Uterus (tissue), 2 donors: ENCODE measurements around the gene TNFRSF1A.

Experiments used
- CTCF ChIP-seq, 4 experiments: fragments of 200-600 bp in 2 of 4; fragments of 450-650 bp in 2 of 4; sonication (generic) in 2 of 4; IDR thresholded peaks; one replicate each; pipeline ENCODE4 v1.5.1; 2016 to 2019; ENCODE audit warnings: antibody characterized with exemption in 4 of 4, mild to moderate bottlenecking in 2 of 4, moderate library complexity in 1 of 4
- POLR2A ChIP-seq, 2 donors: fragments of 450-650 bp; IDR thresholded peaks; one replicate each; pipeline ENCODE4 v1.6.1; 2016; ENCODE audit warnings: antibody characterized with exemption in 2 of 2, mild to moderate bottlenecking in 1 of 2, moderate library complexity in 1 of 2

GRCh38 chr12:6358881-6359280 lies 17.0 kb upstream of the TNFRSF1A start:
- TF ChIP-seq CTCF (IDR thresholded peaks at IDR 0.05), result no peak
- no peak for TF ChIP-seq POLR2A (IDR thresholded peaks at IDR 0.05)
